Testis (tissue), 2 donors: Measurements from ENCODE around the gene JMJD7.
A peak's percentile ranks its signal among the peaks of the same experiment; 100 is the strongest.

ENCODE experiments used
- CTCF ChIP-seq, 3 experiments: fragments of 450-650 bp in 2 of 3; fragments of 200-600 bp in 1 of 3; sonication (generic) in 1 of 3; IDR thresholded peaks; one replicate each; pipeline ENCODE4 v1.5.1; 2016 to 2019; ENCODE audit warnings: antibody characterized with exemption in 3 of 3, mild to moderate bottlenecking in 2 of 3, moderate library complexity in 1 of 3
- POLR2A ChIP-seq: fragments of 450-650 bp; IDR thresholded peaks from one replicate; pipeline ENCODE4 v1.6.1; 2017; ENCODE audit warnings: antibody characterized with exemption, mild to moderate bottlenecking, moderate library complexity

GRCh38 chr15:41827880-41828806 lies at the start of gene JMJD7:
- peak; percentile 31 for TF ChIP-seq POLR2A
- TF ChIP-seq CTCF (IDR thresholded peaks at IDR 0.05): no peak
